Stimulated activated memory B cell treated with anti-CD40 and anti-IgM and Interleukin-4, amounts not matched to agents 10 μg/mL and 1 μg/mL and 100 μg/mL, for 72 hours (primary cell): ENCODE data around the gene NEDD4L.
"Not testable (repeated sequence)": the region's sequence is repeated elsewhere in the genome, so short reads cannot be mapped to it uniquely, and the experiment has no call there.

ENCODE experiments used
- ATAC-seq: fragments of 150-1000 bp; cut with Tn5 transposase; 2 replicates; pipeline ENCODE4 v1.10.0; 2021
- H3K27ac Mint-ChIP-seq: one replicate; pipeline ENCODE4 v1.8.0; 2022; ENCODE audit warnings: mild to moderate bottlenecking, mixed read lengths
- H3K27me3 Mint-ChIP-seq: one replicate; pipeline ENCODE4 v1.8.0; 2022; ENCODE audit warnings: mixed read lengths
- H3K36me3 Mint-ChIP-seq: one replicate; pipeline ENCODE4 v1.8.0; 2022; ENCODE audit warnings: mixed read lengths
- H3K4me1 Mint-ChIP-seq: one replicate; pipeline ENCODE4 v1.8.0; 2022; ENCODE audit warnings: mixed read lengths
- H3K4me3 Mint-ChIP-seq: one replicate; pipeline ENCODE4 v1.8.0; 2022; ENCODE audit warnings: mild to moderate bottlenecking, moderate library complexity, mixed read lengths
- H3K9me3 Mint-ChIP-seq: one replicate; pipeline ENCODE4 v1.8.0; 2022; ENCODE audit warnings: mixed read lengths

The NEDD4L gene

GRCh38 chr18:58367425-58368140 lies 323.6 kb downstream of the NEDD4L start:
- Mint-ChIP-seq H3K27me3 (no peaks in the 10 kb centered on the region), H3K9me3 (no peaks in the 10 kb centered on the region), H3K4me3 (no peak overlapping the region), H3K4me1 (no peaks in the 10 kb centered on the region), H3K27ac (no peak overlapping the region), H3K36me3 (peaks cover 73% of the 10 kb centered on the region)
- ATAC-seq: no peak

GRCh38 chr18:58369616-58370015 lies 325.6 kb downstream of the NEDD4L start:
- Mint-ChIP-seq H3K4me3 (no peak overlapping the region), H3K36me3 (peaks cover 67% of the 10 kb centered on the region), H3K9me3 (no peaks in the 10 kb centered on the region), H3K4me1 (no peaks in the 10 kb centered on the region), H3K27me3 (no peaks in the 10 kb centered on the region), H3K27ac (no peak overlapping the region)
- ATAC-seq: no peak

- no peaks in the 10 kb centered on the region for H3K4me1 Mint-ChIP-seq
- no peak overlapping the region for H3K27ac Mint-ChIP-seq
- H3K36me3 Mint-ChIP-seq: peaks cover 67% of the 10 kb centered on the region
- no peak for ATAC-seq
- no peaks in the 10 kb centered on the region for H3K27me3 Mint-ChIP-seq
- no peak overlapping the region for H3K4me3 Mint-ChIP-seq
- no peaks in the 10 kb centered on the region for H3K9me3 Mint-ChIP-seq
Measured at GRCh38 chr18:58370038-58370580, 326.1 kb downstream of the NEDD4L start.

GRCh38 chr18:58370612-58371011 lies 326.6 kb downstream of the NEDD4L start:
- no peaks in the 10 kb centered on the region for H3K4me1 Mint-ChIP-seq
- H3K27ac Mint-ChIP-seq: no peak overlapping the region
- H3K27me3 Mint-ChIP-seq: no peaks in the 10 kb centered on the region
- H3K36me3 Mint-ChIP-seq: peaks cover 68% of the 10 kb centered on the region
- ATAC-seq: no peak
- H3K9me3 Mint-ChIP-seq: no peaks in the 10 kb centered on the region
- H3K4me3 Mint-ChIP-seq: no peak overlapping the region

- ATAC-seq: no peak
- Mint-ChIP-seq H3K36me3 (peaks cover 70% of the 10 kb centered on the region), H3K4me3 (no peak overlapping the region), H3K27me3 (no peaks in the 10 kb centered on the region), H3K4me1 (no peaks in the 10 kb centered on the region), H3K9me3 (no peaks in the 10 kb centered on the region), H3K27ac (no peak overlapping the region)
Measured at GRCh38 chr18:58373481-58373880, 329.5 kb downstream of the NEDD4L start.

- H3K4me1 Mint-ChIP-seq: no peaks in the 10 kb centered on the region
Measured at GRCh38 chr18:58375051-58375450, 331.0 kb downstream of the NEDD4L start.

GRCh38 chr18:58378411-58379379 lies 334.7 kb downstream of the NEDD4L start:
- Mint-ChIP-seq H3K4me1 (no peaks in the 10 kb centered on the region), H3K36me3 (peaks cover 51% of the 10 kb centered on the region), H3K9me3 (no peaks in the 10 kb centered on the region), H3K4me3 (no peak overlapping the region), H3K27me3 (no peaks in the 10 kb centered on the region), H3K27ac (no peak overlapping the region)
- ATAC-seq: no peak

More at GRCh38 chr18:58375051-58375450, 331.0 kb downstream of the NEDD4L start:
- Mint-ChIP-seq H3K36me3 (peaks cover 55% of the 10 kb centered on the region), H3K4me3 (no peak overlapping the region), H3K27me3 (no peaks in the 10 kb centered on the region), H3K9me3 (no peaks in the 10 kb centered on the region), H3K27ac (no peak overlapping the region)
- peak; percentile 14 for ATAC-seq

GRCh38 chr18:58379443-58379842 lies 335.4 kb downstream of the NEDD4L start:
- Mint-ChIP-seq H3K4me3 (no peak overlapping the region), H3K9me3 (no peaks in the 10 kb centered on the region), H3K27me3 (no peaks in the 10 kb centered on the region), H3K4me1 (no peaks in the 10 kb centered on the region), H3K36me3 (peaks cover 56% of the 10 kb centered on the region), H3K27ac (no peak overlapping the region)
- ATAC-seq: no peak

- H3K9me3 Mint-ChIP-seq, ATAC-seq, H3K4me3 Mint-ChIP-seq, H3K27me3 Mint-ChIP-seq, H3K27ac Mint-ChIP-seq, H3K4me1 Mint-ChIP-seq: not testable (repeated sequence)
- H3K36me3 Mint-ChIP-seq: peaks cover 51% of the 10 kb centered on the region
Measured at GRCh38 chr18:58380113-58380512, 336.1 kb downstream of the NEDD4L start.

- H3K36me3 Mint-ChIP-seq: peaks cover 47% of the 10 kb centered on the region
- no peaks in the 10 kb centered on the region for H3K27me3 Mint-ChIP-seq
- ATAC-seq: no peak
- H3K4me3 Mint-ChIP-seq: no peak overlapping the region
- no peak overlapping the region for H3K27ac Mint-ChIP-seq
- no peaks in the 10 kb centered on the region for H3K9me3 Mint-ChIP-seq
- no peaks in the 10 kb centered on the region for H3K4me1 Mint-ChIP-seq
Measured at GRCh38 chr18:58381676-58382411, 337.8 kb downstream of the NEDD4L start.

GRCh38 chr18:58382446-58382845 lies 338.4 kb downstream of the NEDD4L start:
- Mint-ChIP-seq H3K4me3 (no peak overlapping the region), H3K36me3 (peaks cover 46% of the 10 kb centered on the region), H3K27ac (no peak overlapping the region), H3K4me1 (no peaks in the 10 kb centered on the region), H3K27me3 (no peaks in the 10 kb centered on the region), H3K9me3 (no peaks in the 10 kb centered on the region)
- ATAC-seq: no peak

- no peak for ATAC-seq
- no peaks in the 10 kb centered on the region for H3K9me3 Mint-ChIP-seq
- peaks cover 66% of the 10 kb centered on the region for H3K36me3 Mint-ChIP-seq
- H3K27me3 Mint-ChIP-seq: no peaks in the 10 kb centered on the region
- H3K27ac Mint-ChIP-seq: no peak overlapping the region
- H3K4me1 Mint-ChIP-seq: no peaks in the 10 kb centered on the region
- H3K4me3 Mint-ChIP-seq: no peak overlapping the region
Measured at GRCh38 chr18:58385472-58385871, 341.4 kb downstream of the NEDD4L start.

GRCh38 chr18:58386780-58387179 lies 342.8 kb downstream of the NEDD4L start:
- H3K36me3 Mint-ChIP-seq: peaks cover 60% of the 10 kb centered on the region
- H3K4me1 Mint-ChIP-seq: no peaks in the 10 kb centered on the region
- no peaks in the 10 kb centered on the region for H3K27me3 Mint-ChIP-seq
- no peaks in the 10 kb centered on the region for H3K9me3 Mint-ChIP-seq
- no peak for ATAC-seq
- H3K4me3 Mint-ChIP-seq: no peak overlapping the region
- H3K27ac Mint-ChIP-seq: no peak overlapping the region

GRCh38 chr18:58387716-58388115 lies 343.7 kb downstream of the NEDD4L start:
- no peak for ATAC-seq
- H3K36me3 Mint-ChIP-seq: peaks cover 62% of the 10 kb centered on the region
- no peaks in the 10 kb centered on the region for H3K9me3 Mint-ChIP-seq

GRCh38 chr18:58388736-58389135 lies 344.7 kb downstream of the NEDD4L start:
- ATAC-seq: no peak
- no peaks in the 10 kb centered on the region for H3K9me3 Mint-ChIP-seq
- no peak overlapping the region for H3K4me3 Mint-ChIP-seq
- H3K27me3 Mint-ChIP-seq: no peaks in the 10 kb centered on the region
- peaks cover 60% of the 10 kb centered on the region for H3K36me3 Mint-ChIP-seq
- no peaks in the 10 kb centered on the region for H3K4me1 Mint-ChIP-seq
- no peak overlapping the region for H3K27ac Mint-ChIP-seq

More at GRCh38 chr18:58387716-58388115, 343.7 kb downstream of the NEDD4L start:
- H3K4me1 Mint-ChIP-seq: no peaks in the 10 kb centered on the region
- H3K27ac Mint-ChIP-seq: no peak overlapping the region
- H3K4me3 Mint-ChIP-seq: no peak overlapping the region
- H3K27me3 Mint-ChIP-seq: no peaks in the 10 kb centered on the region
